ENCODE data around the gene TECTA. TPM values are rescaled to one million over a fixed set of nuclear protein-coding genes. Genes with fewer than 3 reads are reported as not detected.
"Not testable (repeated sequence)": the region's sequence is repeated elsewhere in the genome, so short reads cannot be mapped to it uniquely, and the experiment has no call there.

The TECTA gene
- total RNA-seq, 4 donors from 2014 or later: 0.87 to 3.1 (median 2.0) TPM

DNA sequence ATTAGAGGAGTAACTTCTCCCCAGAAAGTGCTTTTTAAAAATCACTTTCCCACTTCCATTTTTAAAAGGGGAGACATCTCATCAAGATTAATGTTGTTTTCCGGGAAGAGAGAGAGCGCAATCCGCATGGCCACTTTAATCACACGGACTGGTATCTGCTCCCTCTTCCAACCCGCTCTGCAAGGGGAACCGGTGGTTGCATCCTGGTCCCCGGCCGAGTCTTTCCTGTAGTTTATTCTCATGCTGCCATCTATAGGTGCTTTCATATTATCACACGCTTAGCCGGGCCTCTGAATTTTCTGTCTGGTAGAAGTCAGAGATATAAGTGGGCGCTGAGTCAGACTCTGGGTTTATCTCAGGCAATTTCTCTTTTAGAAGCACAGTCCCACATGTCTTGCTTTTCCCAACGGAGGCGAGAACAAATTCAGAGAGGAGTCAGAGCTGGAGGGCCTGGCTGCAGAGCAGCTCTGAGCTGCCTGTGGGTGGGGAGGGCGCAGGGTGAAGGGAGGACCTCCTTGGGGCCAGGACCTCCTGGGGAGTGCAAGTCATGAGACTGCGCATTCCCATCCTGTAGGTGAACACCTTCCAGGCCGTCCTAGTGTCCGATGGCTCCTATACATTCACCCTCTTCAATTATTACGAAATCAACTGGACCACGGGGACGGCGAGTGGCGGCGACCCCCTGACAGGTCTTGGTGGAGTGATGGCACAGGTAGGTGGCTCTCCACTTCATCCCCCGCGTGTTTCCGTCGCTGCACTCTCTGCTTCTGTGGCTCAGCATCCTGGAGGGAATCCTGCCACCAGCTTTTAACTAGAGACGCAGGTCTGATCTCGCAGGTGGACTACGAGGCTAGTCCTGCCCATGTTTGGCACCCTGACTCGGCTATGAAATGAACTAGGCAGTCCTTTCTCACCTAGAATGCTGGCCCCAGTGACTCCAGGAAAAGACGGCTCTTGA, 11.7 kb downstream of the TECTA start:
- H3K27ac ChIP-seq: no peak overlapping the region
- H3K4me1 ChIP-seq: peaks cover 0 to 4% (median 0%) of the 10 kb centered on the region in 4 donors
- H3K4me3 ChIP-seq: no peak overlapping the region
- TF ChIP-seq EP300 (IDR thresholded peaks at IDR 0.05): no peak
- TF ChIP-seq, protein P1, sequence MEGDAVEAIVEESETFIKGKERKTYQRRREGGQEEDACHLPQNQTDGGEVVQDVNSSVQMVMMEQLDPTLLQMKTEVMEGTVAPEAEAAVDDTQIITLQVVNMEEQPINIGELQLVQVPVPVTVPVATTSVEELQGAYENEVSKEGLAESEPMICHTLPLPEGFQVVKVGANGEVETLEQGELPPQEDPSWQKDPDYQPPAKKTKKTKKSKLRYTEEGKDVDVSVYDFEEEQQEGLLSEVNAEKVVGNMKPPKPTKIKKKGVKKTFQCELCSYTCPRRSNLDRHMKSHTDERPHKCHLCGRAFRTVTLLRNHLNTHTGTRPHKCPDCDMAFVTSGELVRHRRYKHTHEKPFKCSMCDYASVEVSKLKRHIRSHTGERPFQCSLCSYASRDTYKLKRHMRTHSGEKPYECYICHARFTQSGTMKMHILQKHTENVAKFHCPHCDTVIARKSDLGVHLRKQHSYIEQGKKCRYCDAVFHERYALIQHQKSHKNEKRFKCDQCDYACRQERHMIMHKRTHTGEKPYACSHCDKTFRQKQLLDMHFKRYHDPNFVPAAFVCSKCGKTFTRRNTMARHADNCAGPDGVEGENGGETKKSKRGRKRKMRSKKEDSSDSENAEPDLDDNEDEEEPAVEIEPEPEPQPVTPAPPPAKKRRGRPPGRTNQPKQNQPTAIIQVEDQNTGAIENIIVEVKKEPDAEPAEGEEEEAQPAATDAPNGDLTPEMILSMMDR (IDR thresholded peaks at IDR 0.05): peak; percentile 49 to 67 (median 58)
- TF ChIP-seq POLR2A (IDR thresholded peaks at IDR 0.05): no peak
- DNase-seq (ENCODE audit: low spot score in 2 of 2): peak; percentile 28 to 55
- H3K9me3 ChIP-seq: no peaks in the 10 kb centered on the region
- 55 to 57% methylated on average over 32 of the region's 32 CpGs for WGBS, 2 donors
- no peaks in the 10 kb centered on the region for H3K27me3 ChIP-seq
- H3K36me3 ChIP-seq: no peaks in the 10 kb centered on the region

DNA sequence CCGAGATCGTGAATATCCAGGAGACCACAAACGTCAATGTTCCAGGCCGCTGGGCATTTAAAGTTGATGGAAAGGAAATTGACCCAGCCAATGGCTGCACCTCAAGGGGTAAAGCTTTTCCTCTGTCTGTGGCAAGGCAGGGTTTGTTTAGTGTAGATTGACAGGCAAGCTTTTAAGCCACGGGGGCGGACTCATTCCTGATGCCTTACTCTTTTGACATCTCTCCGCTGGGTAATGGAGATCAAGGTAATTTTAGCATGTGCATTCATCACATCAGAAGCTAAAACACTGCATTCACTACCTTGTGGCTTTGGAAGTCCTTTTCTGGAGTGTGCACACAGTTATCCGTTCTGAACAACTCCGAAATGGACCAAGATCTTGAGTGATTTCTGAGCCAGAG, 12.6 kb downstream of the TECTA start:
- H3K27ac ChIP-seq: no peak overlapping the region
- 77 to 85% methylated on average over 9 of the region's 9 CpGs for WGBS, 2 donors

DNA sequence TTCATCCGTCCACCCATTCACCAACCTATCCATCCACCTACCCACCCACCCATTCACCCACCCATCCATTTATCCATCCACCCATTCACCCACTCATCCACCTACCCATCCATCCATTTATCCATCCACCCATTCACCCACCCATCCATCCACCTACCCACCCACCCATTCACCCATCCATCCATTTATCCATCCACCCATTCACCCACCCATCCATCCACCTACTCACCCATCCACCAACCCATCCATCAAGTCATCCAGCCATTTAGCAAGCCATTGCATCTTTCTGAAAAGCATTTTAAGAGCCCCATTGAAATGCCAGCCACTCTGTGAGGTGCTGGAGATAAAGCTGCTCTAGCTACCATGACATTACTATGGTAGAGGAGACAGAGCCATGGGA, 14.0 kb downstream of the TECTA start:
- not testable (repeated sequence) for H3K4me3 ChIP-seq; H3K27ac ChIP-seq; H3K36me3 ChIP-seq; H3K9me3 ChIP-seq; H3K4me1 ChIP-seq; H3K27me3 ChIP-seq; DNase-seq (ENCODE audit: low spot score in 2 of 2)
- 88 to 90% methylated on average over 1 of the region's 1 CpG for WGBS, 2 donors

More for the DNA sequence above, 12.6 kb downstream of the TECTA start:
- Histone ChIP-seq H3K36me3 (peaks cover 0 to 4% (median 0%) of the 10 kb centered on the region in 3 donors), H3K4me1 (peaks cover 0 to 4% (median 0%) of the 10 kb centered on the region in 4 donors), H3K4me3 (no peak overlapping the region), H3K9me3 (no peaks in the 10 kb centered on the region), H3K27me3 (no peaks in the 10 kb centered on the region)
- DNase-seq (ENCODE audit: low spot score in 2 of 2): no peak
- TF ChIP-seq, protein P1 (IDR thresholded peaks at IDR 0.05): no peak
- TF ChIP-seq POLR2A (IDR thresholded peaks at IDR 0.05): no peak

DNA sequence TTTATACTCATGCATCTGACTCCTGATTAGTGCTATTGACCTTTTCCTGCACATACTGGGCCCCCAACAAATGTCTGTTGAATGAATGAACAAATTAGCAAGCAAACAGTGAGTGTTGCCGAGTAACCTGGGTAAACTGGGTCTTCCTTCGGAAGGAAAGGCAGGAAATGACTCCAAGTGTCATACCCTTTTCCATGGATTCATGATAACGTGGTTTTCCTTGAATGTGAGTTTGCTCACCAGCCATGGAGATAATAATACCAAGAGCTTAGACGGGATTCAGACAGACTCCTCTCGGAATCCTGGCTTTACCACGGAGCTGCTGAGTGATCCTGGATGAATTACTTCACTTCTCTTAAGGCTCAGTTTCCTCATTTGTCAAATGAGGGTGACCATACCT, 16.7 kb downstream of the TECTA start:
- Histone ChIP-seq H3K27ac (no peak overlapping the region), H3K9me3 (peaks cover 0 to 15% (median 0%) of the 10 kb centered on the region in 4 donors), H3K4me1 (no peaks in the 10 kb centered on the region), H3K27me3 (no peaks in the 10 kb centered on the region), H3K4me3 (no peak overlapping the region), H3K36me3 (peaks cover 0 to 5% (median 0%) of the 10 kb centered on the region in 3 donors)
- WGBS, 2 donors: 52 to 62% methylated on average over 6 of the region's 6 CpGs
- TF ChIP-seq, protein P1 (IDR thresholded peaks at IDR 0.05): no peak
- TF ChIP-seq EP300 (IDR thresholded peaks at IDR 0.05) (no peak), POLR2A (IDR thresholded peaks at IDR 0.05) (no peak)
- DNase-seq (ENCODE audit: low spot score in 2 of 2): no peak

DNA sequence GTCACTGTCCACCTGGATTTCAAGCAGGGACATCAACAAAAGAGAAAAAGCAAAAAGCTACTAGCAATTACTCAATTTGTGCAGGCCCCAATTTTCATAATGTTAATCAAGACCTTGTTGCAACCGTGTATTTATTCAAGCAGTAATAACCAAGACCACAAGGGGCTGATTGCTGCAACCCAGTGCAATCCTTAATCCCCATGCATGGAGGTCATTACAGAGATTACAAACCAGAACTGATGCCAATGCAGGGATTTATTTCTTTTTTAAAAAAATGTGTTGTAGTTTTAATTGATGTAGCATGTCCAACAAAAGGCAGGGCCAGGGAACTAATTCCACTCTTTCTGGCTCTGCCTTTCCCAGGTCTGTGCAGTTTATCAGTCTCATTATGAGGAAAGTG, 18.4 kb downstream of the TECTA start:
- no peak overlapping the region for H3K27ac ChIP-seq
- no peaks in the 10 kb centered on the region for H3K4me1 ChIP-seq
- no peak for TF ChIP-seq POLR2A (IDR thresholded peaks at IDR 0.05)
- TF ChIP-seq, protein P1 (IDR thresholded peaks at IDR 0.05): no peak
- no peak for TF ChIP-seq EP300 (IDR thresholded peaks at IDR 0.05)
- DNase-seq (ENCODE audit: low spot score in 2 of 2): no peak
- H3K9me3 ChIP-seq: peaks cover 0 to 21% (median 0%) of the 10 kb centered on the region in 4 donors
- WGBS, 2 donors: 32 to 55% methylated on average over 1 of the region's 1 CpG
- H3K36me3 ChIP-seq: peaks cover 0 to 5% (median 0%) of the 10 kb centered on the region in 3 donors
- no peaks in the 10 kb centered on the region for H3K27me3 ChIP-seq
- no peak overlapping the region for H3K4me3 ChIP-seq

Data from tibial nerve (tissue), 4 donors.